Left lung (tissue), 10 donors: Measurements from ENCODE around the gene STMN1. TPM values are rescaled to one million over a fixed set of nuclear protein-coding genes. Genes with fewer than 3 reads are reported as not detected.

Experiments
- ATAC-seq: fragments of 200-7000 bp; cut with Tn5 transposase; one replicate; pipeline ENCODE4 v1.9.1; 2020; ENCODE audit warnings: moderate library complexity
- DNase-seq, 4 donors: peaks; one replicate each; pipeline ENCODE4 v3.0.0-alpha.2; 2013 to 2020
- H3K27ac ChIP-seq, 2 donors: fragments of 200-600 bp; sonication (generic) in 1 of 2; one replicate each; pipeline versions ENCODE4 v1.5.0 to v1.8.0; 2020 to 2021
- H3K27me3 ChIP-seq, 2 donors: fragments of 200-600 bp; sonication (generic) in 1 of 2; one replicate each; pipeline versions ENCODE4 v1.5.0 to v1.8.0; 2020 to 2021
- H3K36me3 ChIP-seq, 2 donors: fragments of 200-600 bp; sonication (generic) in 1 of 2; one replicate each; pipeline versions ENCODE4 v1.5.0 to v1.8.0; 2020 to 2021
- H3K4me1 ChIP-seq, 2 donors: fragments of 200-600 bp; one replicate each; pipeline ENCODE4 v1.8.0; 2021
- H3K4me3 ChIP-seq, 2 donors: fragments of 200-600 bp; sonication (generic) in 1 of 2; one replicate each; pipeline versions ENCODE4 v1.5.0 to v1.8.0; 2020 to 2021; ENCODE audit warnings: mild to moderate bottlenecking in 1 of 2
- H3K9me3 ChIP-seq, 2 donors: fragments of 200-600 bp; sonication (generic) in 1 of 2; one replicate each; pipeline versions ENCODE4 v1.5.0 to v1.8.0; 2020 to 2021
- CTCF ChIP-seq, 2 donors: fragments of 200-600 bp; sonication (generic) in 1 of 2; IDR thresholded peaks; one replicate each; pipeline versions ENCODE4 v1.5.0 to v1.8.0; 2021; ENCODE audit warnings: antibody characterized with exemption in 2 of 2
- intact Hi-C, 2 donors: fragments of 100-400 bp; cut with DNase I; formaldehyde crosslinking; loops; one replicate each; pipeline versions ENCODE4 v1.11.2 to v1.14.2; 2022
- microRNA-seq, 2 donors: library from miRNA; unstranded; fragments of <30 nt; microRNA quantifications; one replicate each; pipeline ENCODE4, GENCODE V29; 2019
- polyA plus RNA-seq, 6 donors: library from polyadenylated mRNA; unstranded; fragments of 120-200 nt; gene quantifications; one replicate each; pipeline ENCODE4 v1.2.1, GENCODE V29; 2013; ENCODE audit not compliant: insufficient read length in 6 of 6
- total RNA-seq, 2 donors: library from RNA; stranded (reverse); fragmentation: NEBNext Ultra II Directional; extraction: Animal tissue kit (Norgen Biotek cat#: 25700); gene quantifications; one replicate each; pipeline ENCODE4 v1.2.1, GENCODE V29; 2021
- donor health status: DM: no; HTN: yes; CAD: no.
- donor health status: DM: no; HTN: no; CAD: no.

Gene STMN1
- total and polyA plus RNA-seq, 8 donors = 50.7 to 1,392 (median 917) TPM

GRCh38 chr1:25856856-25857255 lies 49.4 kb downstream of the STMN1 start:
- H3K36me3 ChIP-seq = no peaks in the 10 kb centered on the region
- TF ChIP-seq CTCF (IDR thresholded peaks at IDR 0.05) = no peak
- intact Hi-C loops = no loop called here
- H3K27me3 ChIP-seq = no peaks in the 10 kb centered on the region
- H3K27ac ChIP-seq = no peak overlapping the region
- no peaks in the 10 kb centered on the region for H3K9me3 ChIP-seq
- no peak overlapping the region for H3K4me3 ChIP-seq
- H3K4me1 ChIP-seq = peaks cover 6 to 31% of the 10 kb centered on the region in 2 donors
- ATAC-seq = no peak
- peak in 1 of 4 donors; percentile 39 for DNase-seq

GRCh38 chr1:25854554-25854953 lies 51.7 kb downstream of the STMN1 start:
- H3K27ac ChIP-seq = no peak overlapping the region
- no peak for ATAC-seq
- peaks cover 0 to 9% of the 10 kb centered on the region in 2 donors for H3K4me1 ChIP-seq
- no peaks in the 10 kb centered on the region for H3K36me3 ChIP-seq
- no peak for DNase-seq
- H3K4me3 ChIP-seq = no peak overlapping the region
- intact Hi-C loops = no loop called here
- no peaks in the 10 kb centered on the region for H3K9me3 ChIP-seq
- no peaks in the 10 kb centered on the region for H3K27me3 ChIP-seq
- no peak for TF ChIP-seq CTCF (IDR thresholded peaks at IDR 0.05)

Small RNA genes within 50 kb of the gene (microRNA-seq; reads per million reads assigned to microRNA genes)
- gene MIR3917 = 0.50 to 0.96 reads per million in 2 donors

Other genes starting within 250 kb of the STMN1 start
- 10 to 100 TPM; 86.2 to 94.7 TPM for gene SELENON, start 106.2 kb downstream of the STMN1 start, total RNA-seq
- gene SELENON, start 106.2 kb downstream of the STMN1 start, polyA plus RNA-seq = 100 to 1,000 TPM in 3 of 6 donors, 10 to 100 TPM in 3; 85.2 to 107 (median 99.1) TPM
- 10 to 100 TPM; 44.5 to 45.0 TPM for gene MTFR1L, start 86.5 kb downstream of the STMN1 start, total RNA-seq
- gene MTFR1L, start 86.5 kb downstream of the STMN1 start, polyA plus RNA-seq = 10 to 100 TPM; 68.6 to 88.4 (median 80.0) TPM
- gene AUNIP, start 47.0 kb downstream of the STMN1 start, total RNA-seq = 1 to 10 TPM in 1 of 2 donors, under 1 TPM in 1; 0.97 to 1.2 TPM
- 1 to 10 TPM; 1.8 to 3.1 (median 2.7) TPM for gene AUNIP, start 47.0 kb downstream of the STMN1 start, polyA plus RNA-seq
- gene PAQR7, start 30.7 kb downstream of the STMN1 start, total RNA-seq = 10 to 100 TPM; 11.3 to 15.9 TPM
- 10 to 100 TPM; 16.3 to 20.2 (median 18.8) TPM for gene PAQR7, start 30.7 kb downstream of the STMN1 start, polyA plus RNA-seq
- gene PAFAH2, start 91.6 kb upstream of the STMN1 start, total RNA-seq = 10 to 100 TPM; 13.6 to 25.2 TPM
- gene PAFAH2, start 91.6 kb upstream of the STMN1 start, polyA plus RNA-seq = 10 to 100 TPM; 11.7 to 17.5 (median 12.9) TPM
- 1 to 10 TPM in 1 of 2 donors, under 1 TPM in 1; 0.13 to 1.0 TPM for gene EXTL1, start 115.4 kb upstream of the STMN1 start, total RNA-seq
- gene EXTL1, start 115.4 kb upstream of the STMN1 start, polyA plus RNA-seq = under 1 TPM; 0.71 to 0.90 (median 0.79) TPM
- gene SLC30A2, start 139.7 kb upstream of the STMN1 start, total RNA-seq = under 1 TPM in 1 of 2 donors, not detected in 1; 0.15 TPM
- gene SLC30A2, start 139.7 kb upstream of the STMN1 start, polyA plus RNA-seq = under 1 TPM; 0.14 to 0.29 (median 0.27) TPM
- under 1 TPM; 0.15 to 0.26 TPM for gene TRIM63, start 161.2 kb upstream of the STMN1 start, total RNA-seq
- 1 to 10 TPM in 2 of 6 donors, under 1 TPM in 1, not detected in 3; 0.29 to 1.8 (median 1.2) TPM for gene TRIM63, start 161.2 kb upstream of the STMN1 start, polyA plus RNA-seq
- gene PDIK1L, start 205.4 kb upstream of the STMN1 start, total RNA-seq = 10 to 100 TPM in 1 of 2 donors, 1 to 10 TPM in 1; 7.0 to 12.7 TPM
- 10 to 100 TPM; 20.6 to 26.0 (median 23.2) TPM for gene PDIK1L, start 205.4 kb upstream of the STMN1 start, polyA plus RNA-seq